ENCODE data around the gene BORCS5.
"Not testable (repeated sequence)": the region's sequence is repeated elsewhere in the genome, so short reads cannot be mapped to it uniquely, and the experiment has no call there.

Gene BORCS5

GRCh38 chr12:12350868-12351463 is 5.9 kb upstream of the BORCS5 start:
- H2AFZ ChIP-seq (ENCODE audit: low read depth, low read length, severe bottlenecking), result no peak overlapping the region
- no peak overlapping the region for H3K9ac ChIP-seq (ENCODE audit: low read length)
- no peaks in the 10 kb centered on the region for H4K20me1 ChIP-seq (ENCODE audit: low read depth, low read length)
- TF ChIP-seq EZH2phosphoT487 (conservative IDR thresholded peaks at IDR 0.05; ENCODE audit: low read length), result no peak
- TF ChIP-seq CTCF (IDR thresholded peaks at IDR 0.05; ENCODE audit: insufficient read depth, low read length, poor library complexity, severe bottlenecking), result no peak
- H3K27ac ChIP-seq (ENCODE audit: low read depth, low read length), result no peak overlapping the region
- no peak overlapping the region for H3K4me3 ChIP-seq (ENCODE audit: insufficient read depth, low read length, poor library complexity, severe bottlenecking)
- no peaks in the 10 kb centered on the region for H3K36me3 ChIP-seq (ENCODE audit: low read length)
- no peaks in the 10 kb centered on the region for H3K9me3 ChIP-seq (ENCODE audit: insufficient read depth, low read length)
- no peaks in the 10 kb centered on the region for H3K9me2 ChIP-seq (replicated peaks; ENCODE audit: insufficient read depth, low read length)
- H3K4me2 ChIP-seq (ENCODE audit: low read depth, low read length, poor library complexity, severe bottlenecking), result no peak overlapping the region
- no peaks in the 10 kb centered on the region for H3F3A ChIP-seq (ENCODE audit: insufficient read depth)
- H3K27me3 ChIP-seq (ENCODE audit: low read length), result no peaks in the 10 kb centered on the region
- no peaks in the 10 kb centered on the region for H3K79me2 ChIP-seq (ENCODE audit: insufficient read depth, low read length)

GRCh38 chr12:12351468-12352185 is 5.3 kb upstream of the BORCS5 start:
- not testable (repeated sequence) for H2AFZ ChIP-seq (ENCODE audit: low read depth, low read length, severe bottlenecking); H3F3A ChIP-seq (ENCODE audit: insufficient read depth); H3K4me2 ChIP-seq (ENCODE audit: low read depth, low read length, poor library complexity, severe bottlenecking); H3K4me3 ChIP-seq (ENCODE audit: insufficient read depth, low read length, poor library complexity, severe bottlenecking); H4K20me1 ChIP-seq (ENCODE audit: low read depth, low read length); H3K27ac ChIP-seq (ENCODE audit: low read depth, low read length); H3K9me2 ChIP-seq (replicated peaks; ENCODE audit: insufficient read depth, low read length); H3K27me3 ChIP-seq (ENCODE audit: low read length); H3K9me3 ChIP-seq (ENCODE audit: insufficient read depth, low read length); H3K9ac ChIP-seq (ENCODE audit: low read length); H3K79me2 ChIP-seq (ENCODE audit: insufficient read depth, low read length); H3K36me3 ChIP-seq (ENCODE audit: low read length)

GRCh38 chr12:12353276-12353675 is 3.6 kb upstream of the BORCS5 start:
- H3K9me2 ChIP-seq (replicated peaks; ENCODE audit: insufficient read depth, low read length), result no peaks in the 10 kb centered on the region
- H3K27ac ChIP-seq (ENCODE audit: low read depth, low read length), result no peak overlapping the region
- H3K9ac ChIP-seq (ENCODE audit: low read length), result no peak overlapping the region
- no peaks in the 10 kb centered on the region for H3K9me3 ChIP-seq (ENCODE audit: insufficient read depth, low read length)
- no peaks in the 10 kb centered on the region for H4K20me1 ChIP-seq (ENCODE audit: low read depth, low read length)
- TF ChIP-seq CTCF (IDR thresholded peaks at IDR 0.05; ENCODE audit: insufficient read depth, low read length, poor library complexity, severe bottlenecking) (no peak), EZH2phosphoT487 (conservative IDR thresholded peaks at IDR 0.05; ENCODE audit: low read length) (no peak)
- no peaks in the 10 kb centered on the region for H3K27me3 ChIP-seq (ENCODE audit: low read length)
- no peak overlapping the region for H3K4me2 ChIP-seq (ENCODE audit: low read depth, low read length, poor library complexity, severe bottlenecking)
- H3K79me2 ChIP-seq (ENCODE audit: insufficient read depth, low read length), result no peaks in the 10 kb centered on the region; the same call in 1 of the 2 replicates
- H2AFZ ChIP-seq (ENCODE audit: low read depth, low read length, severe bottlenecking), result no peak overlapping the region
- H3K4me3 ChIP-seq (ENCODE audit: insufficient read depth, low read length, poor library complexity, severe bottlenecking), result no peak overlapping the region
- peaks cover 12% of the 10 kb centered on the region for H3F3A ChIP-seq (ENCODE audit: insufficient read depth)
- H3K36me3 ChIP-seq (ENCODE audit: low read length), result no peaks in the 10 kb centered on the region

GRCh38 chr12:12353807-12354206 is 3.1 kb upstream of the BORCS5 start:
- TF ChIP-seq CTCF (IDR thresholded peaks at IDR 0.05; ENCODE audit: insufficient read depth, low read length, poor library complexity, severe bottlenecking), result no peak
- Histone ChIP-seq H3K9me2 (replicated peaks; ENCODE audit: insufficient read depth, low read length) (no peaks in the 10 kb centered on the region), H3K79me2 (ENCODE audit: insufficient read depth, low read length) (peaks cover 4% of the 10 kb centered on the region), H3K4me3 (ENCODE audit: insufficient read depth, low read length, poor library complexity, severe bottlenecking) (no peak overlapping the region), H3K36me3 (ENCODE audit: low read length) (no peaks in the 10 kb centered on the region), H2AFZ (ENCODE audit: low read depth, low read length, severe bottlenecking) (no peak overlapping the region), H4K20me1 (ENCODE audit: low read depth, low read length) (no peaks in the 10 kb centered on the region), H3K4me2 (ENCODE audit: low read depth, low read length, poor library complexity, severe bottlenecking) (no peak overlapping the region), H3K9me3 (ENCODE audit: insufficient read depth, low read length) (no peaks in the 10 kb centered on the region), H3K27ac (ENCODE audit: low read depth, low read length) (no peak overlapping the region), H3F3A (ENCODE audit: insufficient read depth) (peaks cover 13% of the 10 kb centered on the region), H3K9ac (ENCODE audit: low read length) (no peak overlapping the region), H3K27me3 (ENCODE audit: low read length) (no peaks in the 10 kb centered on the region)
